HL-60/S4 treated with retinoic acid at 250 ng/mL for 4 days and 3 days (cell line): ENCODE results near the gene SMIM36.
"Not testable (repeated sequence)": the region's sequence is repeated elsewhere in the genome, so short reads cannot be mapped to it uniquely, and the experiment has no call there.

Experiments used
- in situ Hi-C: fragments of 300-500 bp; cut with MboI; formaldehyde crosslinking; loops from 2 replicates; pipeline ENCODE4 v1.7.0; 2022; ENCODE audit warnings: low sequenced_read_pairs

SMIM36 gene

DNA sequence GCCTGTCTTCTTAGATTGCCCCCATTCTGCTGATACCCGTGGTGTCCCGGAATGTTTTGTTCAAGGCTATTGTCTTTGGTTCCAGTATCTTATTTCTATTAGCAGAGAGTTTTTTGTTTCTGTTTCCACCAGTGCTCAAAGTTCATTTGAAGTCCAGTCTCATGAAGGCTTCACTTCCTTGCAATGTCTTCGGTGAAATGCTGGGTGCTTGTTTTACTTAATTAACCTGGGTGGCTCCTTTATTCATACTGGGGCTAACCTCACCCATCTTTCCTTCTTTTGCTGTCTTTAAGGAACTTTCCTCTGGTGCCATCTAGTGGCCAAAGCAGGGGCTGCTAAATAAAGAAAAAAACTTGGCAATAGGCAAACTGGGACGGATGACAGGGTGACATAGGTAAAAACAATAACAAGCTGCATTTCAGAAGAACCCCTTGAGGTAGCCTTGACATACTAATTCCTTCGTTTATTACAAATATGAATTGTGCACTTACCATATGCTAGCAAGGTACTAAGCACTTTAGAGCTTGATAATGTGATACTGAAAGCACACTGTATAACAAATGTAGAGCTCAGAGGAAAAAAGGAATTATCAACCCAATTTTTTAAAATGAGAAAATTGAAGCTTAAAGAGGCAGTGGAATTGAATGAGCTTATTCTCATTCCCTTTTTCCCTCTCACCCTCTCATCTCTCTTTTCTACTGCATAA is 2.8 kb upstream of the SMIM36 start:
- in situ Hi-C loops: no loop called here

DNA sequence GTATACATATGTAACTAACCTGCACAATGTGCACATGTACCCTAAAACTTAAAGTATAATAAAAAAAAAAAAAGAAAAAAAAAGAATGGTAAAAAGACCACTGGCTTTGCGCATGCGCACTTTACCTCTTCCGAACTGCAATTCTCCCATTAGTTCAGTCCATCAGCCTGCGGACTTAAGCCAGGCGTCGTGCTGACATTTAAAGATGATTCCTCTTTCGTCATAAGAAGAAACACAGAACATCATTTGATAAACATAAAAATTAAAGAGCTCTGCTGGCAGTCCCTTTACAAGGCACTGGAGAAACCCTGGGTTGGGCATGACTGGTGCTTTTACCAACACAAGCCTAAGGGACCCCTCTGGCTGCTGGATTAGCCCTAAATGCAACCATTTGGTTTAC is 3.6 kb downstream of the SMIM36 start:
- in situ Hi-C loops: not testable (repeated sequence)

DNA sequence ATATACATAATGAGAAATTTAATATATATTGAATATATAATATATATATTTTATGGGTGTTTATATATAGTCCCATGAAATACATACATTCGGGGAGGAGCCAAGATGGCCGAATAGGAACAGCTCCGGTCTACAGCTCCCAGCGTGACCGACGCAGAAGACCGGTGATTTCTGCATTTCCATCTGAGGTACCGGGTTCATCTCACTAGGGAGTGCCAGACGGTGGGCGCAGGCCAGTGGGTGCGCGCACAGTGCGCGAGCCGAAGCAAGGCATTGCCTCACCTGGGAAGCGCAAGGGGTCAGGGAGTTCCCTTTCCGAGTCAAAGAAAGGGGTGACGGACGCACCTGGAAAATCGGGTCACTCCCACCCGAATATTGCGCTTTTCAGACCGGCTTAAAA is 9.6 kb downstream of the SMIM36 start:
- in situ Hi-C loops: not testable (repeated sequence)

DNA sequence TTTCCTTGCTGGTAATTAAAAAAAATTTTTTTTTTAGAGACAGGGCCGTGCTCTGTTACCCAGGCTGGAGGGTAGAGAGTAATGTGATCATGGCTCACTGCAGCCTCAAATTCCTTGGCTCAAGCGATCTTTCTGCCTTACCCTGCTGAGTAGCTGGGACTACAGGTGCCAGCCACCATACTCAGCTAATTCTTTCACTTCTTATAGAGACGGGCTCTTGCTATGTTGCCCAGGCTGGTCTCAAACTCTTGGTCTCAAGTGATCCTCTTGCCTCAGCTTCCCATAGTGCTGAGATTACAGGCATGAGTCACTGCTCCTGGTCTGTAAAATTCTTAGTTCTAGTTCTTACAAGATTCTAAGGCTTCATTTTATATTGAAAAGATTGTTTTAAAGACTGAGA is 11.1 kb downstream of the SMIM36 start:
- in situ Hi-C loops: no loop called here

DNA sequence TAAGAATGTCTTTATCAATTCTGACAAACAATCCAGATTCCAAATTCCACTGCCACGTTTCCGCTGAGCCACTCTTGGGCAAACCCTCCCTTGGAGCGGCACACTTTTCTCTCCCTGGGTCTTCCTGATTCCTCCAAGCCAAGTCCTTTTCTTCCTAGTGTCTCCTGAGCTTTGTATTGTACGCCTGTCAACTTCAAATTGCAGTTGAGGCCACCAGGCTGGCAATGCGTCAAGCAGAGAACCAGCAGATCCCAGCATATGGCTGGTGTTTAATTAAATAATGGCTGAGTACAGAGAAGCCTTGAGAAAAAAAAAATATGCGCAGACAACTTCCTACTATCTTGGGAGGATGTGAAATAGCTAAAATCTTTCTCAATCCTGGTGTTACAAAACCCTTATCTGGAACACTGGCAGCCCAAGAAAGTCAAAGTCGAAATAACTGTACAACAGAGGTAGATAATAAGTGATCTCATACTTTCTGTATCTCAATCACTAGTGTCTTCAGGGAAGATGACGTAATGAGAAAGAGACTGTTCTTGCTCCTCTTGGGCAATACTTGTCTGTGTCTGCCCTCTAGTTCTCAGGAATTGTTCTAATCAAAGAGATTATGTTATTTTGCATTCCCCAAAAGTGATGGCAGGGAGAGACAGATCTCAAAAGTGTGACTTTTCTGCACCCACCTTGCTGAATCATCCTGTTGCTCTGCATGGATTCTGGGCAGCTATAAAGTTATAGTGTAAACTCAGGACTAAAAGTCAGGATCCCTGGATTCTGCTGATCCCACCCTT is 15.0 kb downstream of the SMIM36 start:
- in situ Hi-C loops: no loop called here

DNA sequence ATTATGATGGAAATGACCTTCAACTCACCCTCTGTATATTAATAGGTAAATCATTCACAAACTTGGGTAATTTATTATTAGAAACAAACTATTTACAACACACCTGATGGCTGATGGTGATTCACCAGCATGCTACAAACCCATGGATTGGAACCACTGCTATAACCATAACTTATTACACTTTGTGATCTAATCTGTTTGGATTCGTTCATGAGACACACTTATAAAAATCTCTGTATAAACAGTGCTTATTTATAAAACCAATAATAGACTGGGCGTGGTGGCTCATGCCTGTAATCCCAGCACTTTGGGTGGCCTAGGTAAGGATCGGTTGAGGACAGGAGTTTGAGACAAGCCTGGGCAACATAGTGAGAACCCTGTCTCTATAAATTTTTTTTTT is 16.0 kb downstream of the SMIM36 start:
- in situ Hi-C loops: no loop called here

DNA sequence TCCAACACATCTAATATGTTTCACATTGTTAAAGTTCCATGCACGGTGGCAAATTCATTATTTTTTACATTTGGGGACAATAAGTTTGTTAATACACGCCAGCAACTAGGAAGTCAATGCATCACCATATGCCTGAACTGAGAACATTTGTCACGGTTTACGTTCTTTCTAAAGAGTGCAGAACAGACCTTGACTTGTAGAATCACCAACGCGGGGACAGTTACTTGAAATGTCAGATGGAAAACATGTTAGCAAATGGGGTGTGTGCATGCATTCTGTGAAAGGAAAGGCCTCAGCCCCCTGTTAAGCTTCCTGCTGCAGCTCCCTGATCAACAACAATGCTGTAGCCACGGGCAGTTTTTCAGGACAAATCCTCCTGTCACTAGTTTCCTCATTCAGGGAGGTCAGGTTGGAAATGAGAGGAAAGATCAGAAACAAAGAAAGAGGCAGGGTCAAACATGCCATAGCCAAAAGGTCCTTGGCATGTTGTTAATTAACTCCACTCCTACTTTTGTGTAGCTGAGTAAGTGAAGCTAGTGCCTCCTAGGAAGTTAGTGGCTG is 18.4 kb downstream of the SMIM36 start:
- in situ Hi-C loops: no loop called here

DNA sequence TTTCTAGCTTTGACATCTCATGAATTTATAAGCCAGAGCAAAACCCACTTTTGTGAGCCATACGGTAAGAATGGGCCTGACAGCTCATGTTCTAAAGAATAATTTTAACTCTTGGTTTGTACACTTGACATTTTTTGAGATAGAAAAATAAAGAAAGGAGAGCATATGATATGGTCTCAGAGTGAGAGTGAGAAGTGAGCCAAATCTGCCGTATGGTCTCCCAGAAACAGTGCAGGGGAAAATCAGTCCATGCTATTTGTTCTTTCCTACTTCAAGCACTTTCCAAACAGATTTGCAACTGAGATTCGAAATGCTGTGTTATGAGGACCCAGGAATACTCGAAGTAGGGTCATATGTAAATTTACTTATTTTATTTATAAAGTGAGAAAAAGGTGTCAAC is 20.9 kb downstream of the SMIM36 start:
- in situ Hi-C loops: no loop called here

DNA sequence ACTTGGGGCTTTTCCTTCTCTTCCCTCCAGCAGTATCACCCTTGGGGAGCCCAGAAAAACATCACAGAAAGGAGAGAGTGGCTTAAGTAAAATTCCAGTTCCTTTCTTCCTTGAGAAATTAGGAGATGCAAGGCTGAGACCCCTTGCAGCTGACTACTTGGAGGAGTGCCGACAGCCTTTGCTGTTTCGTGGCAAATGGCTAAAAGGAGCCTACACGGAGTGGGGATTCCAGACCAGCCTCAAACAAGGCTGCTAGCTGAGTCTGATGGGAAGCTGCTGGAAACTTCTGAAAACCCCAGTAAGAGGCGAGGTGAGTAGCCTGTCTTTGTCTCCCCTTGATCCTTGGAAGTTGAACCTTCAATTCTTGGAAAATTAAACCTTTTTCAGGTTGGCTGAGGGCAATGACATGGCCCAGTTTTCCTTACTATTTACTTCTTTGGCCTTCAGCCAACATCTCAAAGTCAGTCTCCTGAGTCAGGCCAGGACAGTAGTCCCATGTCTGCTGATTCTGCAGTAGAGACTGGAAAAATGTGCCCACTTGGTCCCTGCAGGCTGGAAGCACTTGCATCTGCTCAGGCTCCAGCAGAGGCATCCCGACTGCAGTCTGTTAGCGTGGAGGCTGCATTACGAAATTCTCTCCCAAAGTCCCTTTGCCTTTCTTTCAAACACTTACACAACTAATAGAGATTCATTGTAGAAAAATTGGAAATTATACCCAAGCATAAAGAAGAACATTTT is 23.4 kb downstream of the SMIM36 start:
- in situ Hi-C loops: no loop called here

DNA sequence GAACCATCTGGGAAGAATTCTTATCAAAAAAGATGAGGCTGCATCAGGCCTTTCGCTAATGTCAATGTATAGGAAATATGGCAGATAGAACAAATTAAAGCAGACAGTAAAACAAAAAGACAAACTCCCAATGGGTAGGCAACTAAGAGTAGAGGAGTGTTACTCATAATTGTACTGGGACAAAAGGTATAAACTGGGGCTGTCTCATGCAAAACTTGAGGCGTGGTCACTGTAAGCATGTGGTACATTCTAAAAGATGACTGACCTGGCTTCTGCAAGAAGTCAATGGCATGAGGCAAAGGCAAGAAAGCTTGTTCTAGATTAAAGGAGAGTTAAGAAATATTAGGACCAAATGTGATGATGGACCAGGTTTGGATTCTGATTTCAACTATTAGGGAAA is 26.7 kb downstream of the SMIM36 start:
- in situ Hi-C loops: no loop called here

DNA sequence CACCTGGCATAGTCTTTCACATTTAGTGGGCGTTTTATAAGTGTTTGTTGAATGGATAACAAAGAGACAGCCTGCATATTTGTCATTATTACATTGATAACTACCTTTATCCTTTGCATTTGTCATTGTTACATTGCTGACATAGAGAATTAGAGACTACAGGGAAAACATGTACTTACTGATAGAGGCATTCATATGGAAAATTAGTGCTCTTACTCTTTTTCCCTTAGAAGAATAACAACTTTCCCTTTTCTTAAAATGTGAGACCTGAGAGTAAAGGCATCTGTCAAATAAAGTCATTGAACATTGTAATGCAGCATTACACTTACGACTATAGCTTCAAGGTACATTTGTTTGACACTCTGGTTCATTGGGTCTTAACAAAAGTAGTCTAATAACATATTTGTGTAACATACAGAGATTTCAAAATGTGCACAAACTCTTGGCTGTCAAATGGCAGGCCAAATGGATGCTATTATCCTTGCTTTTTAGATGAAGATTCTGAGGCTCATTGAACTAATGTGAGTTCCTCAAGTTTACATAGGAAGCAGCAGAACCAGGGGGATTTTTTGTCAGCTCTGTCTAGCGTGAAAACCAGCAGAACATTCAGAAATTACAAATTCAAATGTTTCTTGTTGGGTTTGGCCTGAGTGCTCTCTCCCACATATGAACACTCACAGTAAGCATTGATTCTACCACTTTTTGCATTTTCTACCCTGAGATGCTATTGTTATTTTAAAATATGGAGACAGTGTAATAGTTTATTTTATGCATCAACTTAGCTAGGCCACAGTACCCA is 28.5 kb downstream of the SMIM36 start:
- in situ Hi-C loops: no loop called here

DNA sequence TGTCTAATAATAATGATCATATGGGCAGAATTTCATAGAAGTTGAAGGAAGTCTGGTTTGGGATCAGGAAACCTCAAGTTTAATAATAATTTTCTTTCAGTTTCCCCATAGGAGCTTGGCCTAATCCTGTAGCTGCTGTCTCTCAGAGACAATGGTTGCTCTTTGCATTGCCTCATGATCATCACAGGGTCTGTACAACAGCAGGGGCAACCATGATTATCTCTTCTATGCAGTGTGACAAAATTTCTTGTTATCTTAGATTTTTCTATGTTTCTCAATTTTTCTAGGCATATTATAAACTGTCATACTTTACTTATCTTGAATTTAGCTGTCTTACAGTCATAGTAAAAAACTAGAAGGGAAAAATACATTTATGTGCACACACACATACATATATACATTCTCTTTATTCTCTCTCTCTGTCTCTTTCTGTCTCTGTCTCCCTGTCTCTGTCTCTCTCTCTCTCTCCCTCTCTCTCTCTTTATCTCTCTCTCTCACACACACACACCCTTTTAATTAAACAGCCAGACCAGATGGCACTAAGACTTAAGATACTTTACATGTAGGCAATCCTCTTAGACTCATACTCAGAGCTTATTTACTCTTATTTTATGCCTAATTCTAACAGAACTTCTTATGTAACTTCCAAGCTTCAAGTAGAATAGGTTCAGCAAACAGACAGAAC is 30.5 kb downstream of the SMIM36 start:
- in situ Hi-C loops: no loop called here

DNA sequence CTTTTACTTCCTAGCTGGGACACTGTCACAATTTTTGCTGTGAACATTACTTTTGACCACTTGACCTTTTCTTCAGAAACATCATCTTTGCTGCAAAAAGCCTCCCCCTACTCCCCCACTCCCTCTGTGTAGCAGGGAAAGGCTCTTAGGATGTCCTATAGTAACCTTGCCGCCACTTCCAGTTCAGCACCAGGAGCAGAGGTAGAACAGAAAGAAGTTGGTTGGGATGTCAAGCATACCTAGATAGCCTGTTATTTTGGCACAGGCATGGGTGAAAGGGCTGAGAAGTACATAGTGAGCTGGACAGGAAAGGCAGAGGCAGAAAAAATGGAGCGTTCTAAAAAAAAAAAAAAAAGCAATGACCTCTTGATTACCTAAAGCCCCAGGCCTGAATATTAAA is 31.3 kb downstream of the SMIM36 start:
- in situ Hi-C loops: no loop called here

DNA sequence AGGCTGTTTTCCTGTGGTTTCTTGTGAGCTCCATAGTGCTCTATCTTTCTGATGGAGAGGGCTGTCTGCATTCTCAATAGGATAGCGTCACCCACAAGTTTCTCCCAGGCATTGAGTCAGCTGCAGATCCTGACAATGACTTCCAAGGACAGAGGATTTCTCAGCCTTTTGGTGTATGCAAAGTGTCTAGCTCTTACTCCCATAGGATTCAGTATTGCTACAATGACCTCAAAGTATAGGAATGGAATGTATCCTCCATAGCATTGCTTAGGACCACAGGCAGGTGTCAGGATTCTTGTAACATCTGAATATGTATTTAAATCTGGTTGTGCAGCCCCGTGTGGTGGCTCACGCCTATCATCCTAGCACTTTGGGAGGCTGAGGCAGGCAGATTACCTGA is 32.3 kb downstream of the SMIM36 start:
- in situ Hi-C loops: no loop called here

DNA sequence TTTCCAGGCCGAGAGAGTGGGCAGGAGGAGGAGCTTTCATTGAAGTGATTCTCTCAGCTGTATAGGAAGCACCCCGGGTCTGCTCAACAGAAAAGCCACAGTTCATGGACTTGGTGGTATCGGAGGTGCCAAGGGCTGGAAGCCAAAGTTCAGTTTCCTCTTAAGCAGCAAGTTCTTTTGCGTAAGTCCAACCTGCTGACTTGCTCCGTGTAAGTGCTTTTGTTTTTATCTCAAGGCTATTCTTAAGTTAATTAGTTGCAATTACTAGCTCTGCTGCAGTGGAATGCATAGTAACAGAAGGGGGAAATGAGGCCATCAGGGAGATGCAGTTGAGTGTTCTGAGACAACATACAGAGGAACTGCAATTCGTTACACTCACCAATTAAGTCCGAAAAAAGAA is 44.6 kb downstream of the SMIM36 start:
- in situ Hi-C loops: no loop called here

DNA sequence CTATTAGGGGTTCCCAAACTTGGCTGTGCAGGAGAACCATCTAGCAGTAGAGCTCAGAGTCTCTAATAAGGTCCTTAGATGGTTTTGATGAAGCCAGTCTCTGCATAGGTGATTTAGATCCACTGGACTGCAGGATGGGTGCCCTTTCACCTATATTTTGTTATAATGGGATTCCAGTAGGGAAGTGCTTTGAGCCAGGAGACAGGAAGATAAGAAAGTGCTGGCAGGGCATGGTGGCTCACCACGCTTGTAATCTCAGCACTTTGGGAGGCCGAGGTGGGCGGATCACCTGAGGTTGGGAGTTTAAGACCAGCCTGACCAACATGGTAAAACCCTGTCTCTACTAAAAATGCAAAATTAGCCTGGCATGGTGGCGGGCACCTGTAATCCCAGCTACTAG is 45.5 kb downstream of the SMIM36 start:
- in situ Hi-C loops: not testable (repeated sequence)

DNA sequence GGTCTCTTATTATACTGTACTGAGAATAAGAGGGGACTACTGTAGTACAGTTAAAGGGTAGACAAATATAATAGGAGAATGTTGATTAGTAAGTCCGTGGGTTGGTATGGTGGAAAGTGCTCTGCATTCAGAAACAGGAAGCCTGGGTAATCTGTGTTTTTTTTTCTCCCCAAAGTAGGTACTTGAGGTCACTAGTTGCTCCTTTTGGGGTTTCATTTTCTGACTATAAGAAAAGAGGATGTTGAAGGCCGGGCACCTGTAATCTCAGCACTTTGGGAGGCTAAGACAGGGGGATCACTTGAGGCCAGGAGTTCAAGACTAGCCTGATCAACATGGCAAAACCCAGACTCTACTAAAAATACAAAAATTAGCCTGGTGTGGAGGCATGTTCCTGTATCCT is 47.7 kb downstream of the SMIM36 start:
- in situ Hi-C loops: no loop called here

DNA sequence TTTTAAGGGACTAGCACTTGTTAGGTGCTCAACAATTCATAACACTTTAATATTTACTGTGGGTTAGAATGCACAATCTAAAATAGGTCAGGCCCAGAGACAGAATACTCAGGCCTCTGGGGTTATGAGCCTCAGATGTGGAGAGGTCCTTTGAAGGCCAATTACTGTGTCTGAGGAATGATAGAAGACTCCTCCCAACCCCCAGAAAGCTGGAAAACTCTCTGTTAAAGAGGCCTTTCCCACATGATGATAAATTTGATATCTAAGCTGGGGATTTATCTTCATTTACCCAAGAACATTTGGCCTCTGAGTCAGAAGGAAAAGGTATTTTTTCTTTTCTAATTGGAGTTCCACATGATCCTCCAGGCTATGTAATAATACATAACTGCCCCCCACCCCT is 48.5 kb downstream of the SMIM36 start:
- in situ Hi-C loops: no loop called here

DNA sequence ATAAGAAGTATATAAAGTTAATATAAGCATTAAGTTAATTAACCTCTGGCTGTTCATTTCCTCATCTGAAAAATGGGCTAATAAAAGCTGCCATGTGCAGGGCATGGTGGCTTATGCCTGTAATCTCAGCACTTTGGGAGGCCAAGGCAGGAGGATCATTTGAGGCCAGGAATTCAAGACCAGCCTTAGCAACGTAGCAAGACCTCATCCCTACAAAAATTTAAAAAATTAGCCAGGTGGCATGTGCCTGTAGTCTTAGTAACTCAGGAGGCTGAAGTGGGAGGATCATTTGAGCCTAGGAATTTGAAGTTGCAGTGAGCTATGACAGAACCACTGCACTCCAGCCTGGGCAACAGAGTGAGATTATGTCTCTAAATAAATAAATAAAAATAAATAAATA is 49.0 kb downstream of the SMIM36 start:
- in situ Hi-C loops: no loop called here

DNA sequence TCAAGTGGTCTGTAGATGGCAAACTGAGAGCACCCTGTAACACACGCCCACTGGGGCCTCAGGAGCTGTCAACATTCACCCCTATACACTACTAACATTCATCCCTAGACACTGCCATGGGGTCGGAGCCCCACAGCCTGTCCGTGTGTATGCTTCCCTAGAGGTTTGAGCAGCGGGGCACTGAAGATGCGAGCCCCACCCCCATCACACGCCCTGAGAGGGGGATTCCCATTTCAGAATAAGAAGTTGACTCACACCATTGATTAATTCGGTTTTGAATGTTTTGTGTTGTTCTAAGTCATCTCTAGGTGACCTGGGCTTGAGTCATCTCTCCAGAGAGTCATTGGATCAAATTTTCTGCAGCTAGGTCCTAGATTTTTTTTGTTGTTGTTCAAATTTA is 52.3 kb downstream of the SMIM36 start:
- in situ Hi-C loops: no loop called here
